Epithelial cell of proximal tubule (primary cell): ENCODE measurements around the gene ANKHD1. TPM values are rescaled to one million over a fixed set of nuclear protein-coding genes. Genes with fewer than 3 reads are reported as not detected.

Source experiments
- DNase-seq: peaks from one replicate; pipeline ENCODE4 v3.0.0-alpha.2; 2011; ENCODE audit warnings: low read depth
- H3K4me3 ChIP-seq: 2 replicates; pipeline ENCODE4 v1.5.1; 2011; ENCODE audit warnings: low read depth, mild to moderate bottlenecking, low read length
- CTCF ChIP-seq: conservative IDR thresholded peaks from 2 replicates; pipeline ENCODE4 v1.5.1; 2012; ENCODE audit warnings: low read depth, mild to moderate bottlenecking, low read length
- total RNA-seq: library from RNA; depleted of rRNA; stranded (reverse); fragments of >200 nt; gene quantifications from 2 replicates; pipeline ENCODE4 v1.2.3, GENCODE V29; 2015

The ANKHD1 gene
- total RNA-seq, 1 donor from 2014 or later, result 32.6 TPM

- TF ChIP-seq CTCF, result no peak
- H3K4me3 ChIP-seq, result no peak overlapping the region
- no peak for DNase-seq
Observed at GRCh38 chr5:140549237-140550144, 147.9 kb downstream of the ANKHD1 start.

- DNase-seq, result no peak
- TF ChIP-seq CTCF, result no peak
- no peak overlapping the region for H3K4me3 ChIP-seq
Observed at GRCh38 chr5:140550147-140551079, 148.8 kb downstream of the ANKHD1 start.

GRCh38 chr5:140551872-140552271 is 150.2 kb downstream of the ANKHD1 start:
- H3K4me3 ChIP-seq, result no peak overlapping the region
- DNase-seq, result no peak
- TF ChIP-seq CTCF, result no peak

- TF ChIP-seq CTCF, result no peak
- no peak overlapping the region for H3K4me3 ChIP-seq
- no peak for DNase-seq
Observed at GRCh38 chr5:140553657-140554056, 152.0 kb downstream of the ANKHD1 start.

GRCh38 chr5:140554454-140554853 is 152.8 kb downstream of the ANKHD1 start:
- no peak for DNase-seq
- no peak for TF ChIP-seq CTCF
- no peak overlapping the region for H3K4me3 ChIP-seq

- DNase-seq, result no peak
- TF ChIP-seq CTCF, result no peak
- H3K4me3 ChIP-seq, result peak overlapping the region; percentile 88
Observed at GRCh38 chr5:140555747-140556312, 154.2 kb downstream of the ANKHD1 start.
